Stimulated activated CD8-positive, alpha-beta memory T cell treated with anti-CD3 and anti-CD28 coated beads, Interleukin-12 subunit alpha, Interleukin-12 subunit beta, amount 100 ng/mL, for 24 hours (primary cell): ENCODE measurements around the gene UNC45A.
"Not testable (repeated sequence)": the region's sequence is repeated elsewhere in the genome, so short reads cannot be mapped to it uniquely, and the experiment has no call there.

Experiments used
- DNase-seq: peaks from one replicate; pipeline ENCODE4 v3.0.0-alpha.2; 2020; ENCODE audit errors: extremely low read depth

The UNC45A gene, protein sequence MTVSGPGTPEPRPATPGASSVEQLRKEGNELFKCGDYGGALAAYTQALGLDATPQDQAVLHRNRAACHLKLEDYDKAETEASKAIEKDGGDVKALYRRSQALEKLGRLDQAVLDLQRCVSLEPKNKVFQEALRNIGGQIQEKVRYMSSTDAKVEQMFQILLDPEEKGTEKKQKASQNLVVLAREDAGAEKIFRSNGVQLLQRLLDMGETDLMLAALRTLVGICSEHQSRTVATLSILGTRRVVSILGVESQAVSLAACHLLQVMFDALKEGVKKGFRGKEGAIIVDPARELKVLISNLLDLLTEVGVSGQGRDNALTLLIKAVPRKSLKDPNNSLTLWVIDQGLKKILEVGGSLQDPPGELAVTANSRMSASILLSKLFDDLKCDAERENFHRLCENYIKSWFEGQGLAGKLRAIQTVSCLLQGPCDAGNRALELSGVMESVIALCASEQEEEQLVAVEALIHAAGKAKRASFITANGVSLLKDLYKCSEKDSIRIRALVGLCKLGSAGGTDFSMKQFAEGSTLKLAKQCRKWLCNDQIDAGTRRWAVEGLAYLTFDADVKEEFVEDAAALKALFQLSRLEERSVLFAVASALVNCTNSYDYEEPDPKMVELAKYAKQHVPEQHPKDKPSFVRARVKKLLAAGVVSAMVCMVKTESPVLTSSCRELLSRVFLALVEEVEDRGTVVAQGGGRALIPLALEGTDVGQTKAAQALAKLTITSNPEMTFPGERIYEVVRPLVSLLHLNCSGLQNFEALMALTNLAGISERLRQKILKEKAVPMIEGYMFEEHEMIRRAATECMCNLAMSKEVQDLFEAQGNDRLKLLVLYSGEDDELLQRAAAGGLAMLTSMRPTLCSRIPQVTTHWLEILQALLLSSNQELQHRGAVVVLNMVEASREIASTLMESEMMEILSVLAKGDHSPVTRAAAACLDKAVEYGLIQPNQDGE

GRCh38 chr15:90934949-90935751 is at the start of gene UNC45A:
UNC45A (plus strand) TSS chr15:90935285; CDS start chr15:90935325, 40 bp downstream.
- peak; percentile 92 for DNase-seq

GRCh38 chr15:90885432-90886290 is 49.4 kb upstream of the UNC45A start:
- DNase-seq: no peak

GRCh38 chr15:90886291-90886614 is 48.8 kb upstream of the UNC45A start:
- DNase-seq: no peak

DNA sequence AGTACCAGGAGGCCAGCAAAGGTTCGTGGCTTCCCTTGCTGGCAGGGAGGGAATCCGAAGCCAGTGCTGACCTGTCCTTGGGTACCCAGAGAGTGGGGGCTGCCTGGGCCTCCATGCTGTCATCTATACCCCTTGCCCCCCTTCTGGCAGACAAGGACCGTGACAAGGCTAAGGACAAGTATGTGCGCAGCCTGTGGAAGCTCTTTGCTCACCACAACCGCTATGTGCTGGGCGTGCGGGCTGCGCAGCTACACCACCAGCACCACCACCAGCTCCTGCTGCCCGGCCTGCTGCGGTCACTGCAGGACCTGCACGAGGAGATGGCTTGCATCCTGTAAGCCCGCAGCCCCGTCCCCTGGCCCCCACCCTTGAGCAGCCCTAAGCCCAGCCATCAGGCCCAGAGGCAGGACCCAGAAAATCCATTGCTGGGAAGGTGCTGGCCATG is 48.0 kb upstream of the UNC45A start:
- DNase-seq: no peak

DNA sequence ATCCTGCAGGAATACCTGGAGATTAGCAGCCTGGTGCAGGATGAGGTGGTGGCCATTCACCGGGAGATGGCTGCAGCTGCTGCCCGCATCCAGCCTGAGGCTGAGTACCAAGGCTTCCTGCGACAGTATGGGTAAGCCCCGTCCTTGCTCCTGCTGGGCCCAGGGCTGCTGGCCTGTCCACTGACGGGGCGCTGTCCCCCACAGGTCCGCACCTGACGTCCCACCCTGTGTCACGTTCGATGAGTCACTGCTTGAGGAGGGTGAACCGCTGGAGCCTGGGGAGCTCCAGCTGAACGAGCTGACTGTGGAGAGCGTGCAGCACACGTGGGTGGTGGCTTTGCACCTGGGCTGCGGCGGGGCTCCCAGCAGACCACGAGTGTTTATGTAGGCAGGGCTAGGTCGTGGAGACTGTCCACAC is 45.8 kb upstream of the UNC45A start:
- no peak for DNase-seq

GRCh38 chr15:90889736-90890456 is 45.2 kb upstream of the UNC45A start:
- no peak for DNase-seq

- DNase-seq: no peak
Measured at GRCh38 chr15:90890839-90891238, 44.2 kb upstream of the UNC45A start.

GRCh38 chr15:90891346-90891949 is 43.6 kb upstream of the UNC45A start:
- no peak for DNase-seq

DNA sequence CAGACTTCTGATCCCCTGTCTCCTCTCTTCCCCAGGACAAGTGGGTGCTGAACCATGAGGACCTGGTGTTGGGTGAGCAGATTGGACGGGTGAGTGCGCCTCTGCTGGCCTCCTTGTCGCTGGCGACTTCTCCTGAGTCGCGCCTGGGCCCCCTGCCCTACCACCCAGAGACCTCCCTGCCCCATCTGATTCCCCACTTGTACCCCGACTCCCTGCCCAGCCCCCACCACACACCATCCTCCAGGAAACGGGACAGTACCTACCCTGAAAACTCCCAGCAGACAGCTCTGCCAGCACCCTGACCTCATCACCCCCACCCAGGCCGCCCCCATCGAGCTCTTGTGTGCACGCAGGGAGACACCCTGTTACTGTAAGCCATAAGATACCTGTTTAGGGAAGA is 43.1 kb upstream of the UNC45A start:
- DNase-seq: no peak

- no peak for DNase-seq
Measured at GRCh38 chr15:90892498-90893174, 42.4 kb upstream of the UNC45A start.

GRCh38 chr15:90893175-90894090 is 41.7 kb upstream of the UNC45A start:
- DNase-seq: no peak

DNA sequence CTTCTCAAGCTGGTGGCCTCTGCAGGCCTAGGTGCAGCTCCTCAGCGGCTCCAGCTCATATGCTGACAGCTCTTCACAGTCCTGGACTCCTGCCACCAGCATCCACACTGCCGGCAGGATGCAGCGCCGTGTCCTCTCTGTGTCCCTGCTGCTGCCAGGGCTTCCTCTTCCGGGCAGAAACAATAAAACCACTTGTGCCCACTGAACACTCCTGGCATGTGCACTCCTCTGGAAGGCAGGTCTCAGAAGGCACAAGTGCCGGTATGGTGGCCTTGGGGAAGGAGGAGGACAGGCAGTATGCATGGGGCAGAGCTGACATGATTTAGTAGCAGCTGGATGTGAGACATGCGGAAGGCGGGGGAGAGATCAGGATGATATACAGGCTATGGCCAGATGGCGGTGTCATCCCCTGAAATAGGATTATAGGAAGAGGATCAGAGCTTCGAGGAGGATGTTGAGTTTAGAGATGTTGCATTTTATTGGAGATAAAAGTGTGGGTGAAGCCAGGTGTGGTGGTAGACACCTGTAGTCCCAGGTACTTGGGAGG is 39.4 kb upstream of the UNC45A start:
- no peak for DNase-seq

- not testable (repeated sequence) for DNase-seq
Measured at GRCh38 chr15:90897131-90897655, 37.9 kb upstream of the UNC45A start.

DNA sequence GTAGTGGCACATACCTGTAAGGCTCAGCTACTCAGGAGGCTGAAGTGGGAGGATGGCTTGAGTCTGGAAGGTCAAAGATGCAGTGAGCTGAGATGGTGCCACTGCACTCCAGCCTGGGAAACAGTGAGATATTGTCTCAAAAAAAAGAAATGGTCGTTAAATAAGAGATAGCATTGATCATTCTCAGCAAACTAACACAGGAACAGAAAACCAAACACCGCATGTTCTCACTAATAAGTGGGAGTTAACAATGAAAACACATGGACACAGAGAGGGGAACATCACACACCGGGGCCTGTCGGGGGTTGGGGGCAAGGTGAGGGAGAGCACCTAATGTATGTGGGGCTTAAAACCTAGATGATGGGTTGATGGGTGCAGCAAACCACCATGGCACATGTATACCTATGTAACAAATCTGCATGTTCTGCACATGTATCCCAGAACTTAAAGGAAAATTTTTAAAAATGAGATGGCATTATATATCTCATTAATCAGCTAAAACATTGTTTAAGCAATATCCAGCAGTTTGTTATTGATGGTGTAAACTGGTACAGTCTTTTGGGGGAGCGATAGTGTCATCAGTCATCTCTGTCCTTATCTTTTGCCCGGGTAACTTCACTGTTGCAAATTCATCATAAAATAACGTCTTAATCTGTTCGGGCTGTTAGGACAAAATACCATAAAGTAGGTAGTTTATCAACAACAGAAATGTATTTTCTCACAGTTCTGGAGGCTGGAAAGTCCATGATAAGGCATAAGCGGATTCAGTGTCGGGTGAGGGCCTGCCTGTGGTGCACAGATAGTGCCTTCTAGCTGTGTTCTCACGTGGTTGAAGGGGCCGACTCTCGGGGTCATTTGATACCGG is 33.7 kb upstream of the UNC45A start:
- no peak for DNase-seq

DNA sequence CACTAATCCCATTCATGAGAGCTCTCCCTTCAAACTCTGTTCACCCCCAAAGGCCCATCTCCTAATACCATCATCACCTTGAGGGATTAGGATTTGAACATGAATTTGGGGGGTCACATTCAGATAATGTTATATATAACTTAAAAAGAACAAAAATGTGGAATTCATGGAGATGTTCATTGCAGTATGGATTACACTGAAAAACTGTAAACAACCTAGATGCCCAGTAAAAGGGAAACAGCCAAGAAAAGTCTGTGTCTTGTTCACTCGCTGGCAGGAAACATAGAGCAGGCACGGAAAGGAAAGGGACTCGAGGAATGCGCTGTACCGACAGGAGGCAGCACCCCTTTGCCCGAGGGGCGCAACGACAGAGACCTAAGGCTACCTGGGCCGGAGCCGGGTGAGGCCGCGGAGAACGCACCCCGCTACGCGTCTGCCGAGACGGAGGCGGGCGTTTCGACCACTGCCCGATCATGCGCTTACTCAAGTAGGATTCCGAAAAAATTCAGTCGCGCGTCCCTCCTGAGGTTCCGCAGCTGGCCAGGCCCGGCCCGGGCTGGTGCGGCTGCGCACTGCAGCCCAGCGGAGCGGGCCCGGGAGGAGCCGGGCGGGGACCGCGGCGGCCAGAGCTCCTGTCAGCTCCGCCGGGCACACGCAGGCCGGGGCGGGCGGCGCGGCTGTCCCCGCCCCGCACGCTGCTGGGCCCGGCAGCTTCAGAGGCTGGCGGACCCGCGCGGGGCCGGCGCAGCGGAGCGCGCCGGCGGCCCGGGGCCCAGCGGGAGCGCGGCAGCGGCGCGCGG is 32.8 kb upstream of the UNC45A start:
- DNase-seq: peak; percentile 47
